GM21447 (cell line): ENCODE measurements around the gene CREB3L2.
A peak's percentile ranks its signal among the peaks of the same experiment; 100 is the strongest.
"Not testable (repeated sequence)": the region's sequence is repeated elsewhere in the genome, so short reads cannot be mapped to it uniquely, and the experiment has no call there.

Source experiments
- ATAC-seq: cut with Tn5 transposase; IDR thresholded peaks from one replicate; pipeline ENCODE4 v1.9.1; 2021; ENCODE audit not compliant: unreplicated experiment

The CREB3L2 gene, protein sequence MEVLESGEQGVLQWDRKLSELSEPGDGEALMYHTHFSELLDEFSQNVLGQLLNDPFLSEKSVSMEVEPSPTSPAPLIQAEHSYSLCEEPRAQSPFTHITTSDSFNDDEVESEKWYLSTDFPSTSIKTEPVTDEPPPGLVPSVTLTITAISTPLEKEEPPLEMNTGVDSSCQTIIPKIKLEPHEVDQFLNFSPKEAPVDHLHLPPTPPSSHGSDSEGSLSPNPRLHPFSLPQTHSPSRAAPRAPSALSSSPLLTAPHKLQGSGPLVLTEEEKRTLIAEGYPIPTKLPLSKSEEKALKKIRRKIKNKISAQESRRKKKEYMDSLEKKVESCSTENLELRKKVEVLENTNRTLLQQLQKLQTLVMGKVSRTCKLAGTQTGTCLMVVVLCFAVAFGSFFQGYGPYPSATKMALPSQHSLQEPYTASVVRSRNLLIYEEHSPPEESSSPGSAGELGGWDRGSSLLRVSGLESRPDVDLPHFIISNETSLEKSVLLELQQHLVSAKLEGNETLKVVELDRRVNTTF

GRCh38 chr7:138001529-138002095 lies at the start of gene CREB3L2:
Gene CREB3L2 (minus strand): TSS chr7:138002086. CDS start chr7:138001705, 381 bp downstream.
- peak; percentile 31 for ATAC-seq

GRCh38 chr7:138049505-138050116 lies 47.7 kb upstream of the CREB3L2 start:
- no peak for ATAC-seq

- ATAC-seq: no peak
These were observed 46.0 kb upstream of the CREB3L2 start for GRCh38 chr7:138047907-138048306.

DNA sequence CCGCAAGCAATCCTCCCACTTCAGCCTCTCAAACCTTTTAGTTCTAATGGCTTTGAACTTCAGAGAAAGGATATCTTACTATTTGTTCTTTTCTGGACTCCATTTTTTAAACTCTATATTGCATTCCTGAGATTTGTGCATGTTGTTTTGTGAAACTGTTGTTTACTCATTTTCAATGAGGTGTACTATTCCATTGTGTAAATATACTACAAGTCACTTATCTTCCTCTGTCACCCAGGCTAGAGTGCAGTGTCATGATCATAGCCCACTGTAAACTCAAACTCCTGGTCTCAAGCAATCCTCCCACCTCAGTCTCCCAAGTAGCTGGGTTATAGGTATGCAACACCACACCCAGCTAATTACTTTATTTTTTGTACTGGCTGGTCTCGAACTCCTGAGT lies 43.0 kb upstream of the CREB3L2 start:
- no peak for ATAC-seq

- ATAC-seq: not testable (repeated sequence)
These were observed 38.2 kb upstream of the CREB3L2 start for GRCh38 chr7:138040063-138040462.

GRCh38 chr7:138036135-138036534 lies 34.2 kb upstream of the CREB3L2 start:
- no peak for ATAC-seq

GRCh38 chr7:138033241-138033640 lies 31.4 kb upstream of the CREB3L2 start:
- ATAC-seq: no peak

DNA sequence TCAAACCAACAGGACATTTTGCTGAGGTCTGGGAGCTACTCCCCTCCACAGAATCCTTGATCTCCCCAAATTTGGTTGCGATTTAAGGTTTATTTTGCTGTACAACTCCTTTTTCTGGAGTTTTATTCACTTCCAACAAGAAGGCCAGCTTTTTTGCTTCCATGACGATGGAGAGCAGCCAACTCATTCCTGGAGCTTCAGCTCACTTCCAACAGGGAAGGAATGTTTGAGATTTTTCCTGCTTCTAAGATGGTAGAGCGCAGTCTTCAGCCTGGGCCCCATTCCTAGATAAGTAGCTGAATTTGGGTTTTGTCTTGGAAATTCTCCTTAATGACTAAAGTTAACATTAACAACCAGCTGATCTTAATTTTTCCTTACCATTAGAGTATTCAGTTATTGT lies 30.9 kb upstream of the CREB3L2 start:
- ATAC-seq: no peak

- ATAC-seq: peak; percentile 72
These were observed 30.3 kb upstream of the CREB3L2 start for GRCh38 chr7:138032186-138032585.

DNA sequence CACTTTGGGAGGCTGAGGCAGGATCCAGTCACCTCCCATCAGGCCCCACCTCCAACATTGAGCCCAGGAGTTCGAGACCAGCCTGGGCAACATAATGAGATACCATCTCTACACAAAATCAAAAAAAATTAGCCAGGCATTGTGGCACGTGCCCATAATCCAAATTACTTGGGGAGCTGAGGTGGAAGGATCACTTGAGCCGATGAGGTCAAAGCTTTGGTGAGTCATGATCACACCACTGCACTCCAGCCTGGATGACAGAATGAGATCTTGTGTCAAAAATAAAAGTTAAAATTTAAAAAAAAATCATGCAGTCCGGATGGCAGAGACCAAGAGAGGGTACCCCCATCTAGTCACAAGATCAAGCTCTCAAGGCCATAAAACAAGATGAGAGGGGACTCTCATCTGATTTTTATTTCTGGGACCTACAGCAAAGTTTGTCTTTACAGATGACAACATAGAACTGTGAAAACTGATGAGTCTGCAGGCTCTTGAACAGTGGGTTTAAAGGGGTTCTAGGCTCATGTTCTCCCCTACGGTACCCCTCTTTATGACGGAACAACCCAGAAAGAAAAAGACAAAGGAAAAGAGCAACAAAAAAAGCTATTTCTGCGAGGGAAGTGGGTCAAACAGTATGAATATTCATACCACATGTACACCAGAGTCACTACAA lies 28.9 kb upstream of the CREB3L2 start:
- no peak for ATAC-seq

DNA sequence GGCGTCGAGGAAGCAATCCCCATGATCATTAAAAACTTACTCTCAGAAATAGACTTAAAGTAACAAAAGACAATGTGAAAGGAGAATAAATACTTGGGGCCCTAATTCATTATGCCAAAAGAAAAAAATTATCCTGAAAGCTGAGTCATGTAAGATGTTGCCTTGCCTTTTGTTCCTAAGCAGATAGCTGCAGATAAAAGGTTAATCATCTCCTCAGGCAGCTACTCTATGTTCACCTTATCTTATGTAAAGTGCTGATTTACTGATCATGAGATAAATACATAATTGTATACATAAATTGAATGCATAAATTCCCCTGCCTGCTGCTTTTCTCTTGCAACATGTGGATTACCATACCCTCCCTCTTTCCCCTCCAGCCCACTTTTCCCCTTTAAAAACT lies 28.1 kb upstream of the CREB3L2 start:
- no peak for ATAC-seq

DNA sequence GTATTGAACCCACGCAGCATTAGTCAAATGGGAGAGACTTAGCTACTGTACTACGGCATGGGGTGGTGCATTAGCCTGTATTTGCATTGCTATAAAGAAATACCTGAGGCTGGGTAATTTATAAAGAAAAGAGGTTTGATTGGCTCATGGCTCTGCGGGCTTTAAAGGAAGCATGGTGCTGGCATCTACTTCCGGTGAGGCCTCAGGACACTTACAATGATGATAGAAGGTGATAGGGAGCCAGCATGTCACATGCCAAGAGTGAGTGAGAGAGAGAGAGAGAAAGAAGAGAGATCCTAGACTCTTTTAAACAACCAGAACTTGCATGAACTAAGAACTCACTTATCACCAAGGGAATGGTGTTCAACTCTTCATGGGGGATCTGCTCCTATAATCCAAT lies 27.2 kb upstream of the CREB3L2 start:
- no peak for ATAC-seq

DNA sequence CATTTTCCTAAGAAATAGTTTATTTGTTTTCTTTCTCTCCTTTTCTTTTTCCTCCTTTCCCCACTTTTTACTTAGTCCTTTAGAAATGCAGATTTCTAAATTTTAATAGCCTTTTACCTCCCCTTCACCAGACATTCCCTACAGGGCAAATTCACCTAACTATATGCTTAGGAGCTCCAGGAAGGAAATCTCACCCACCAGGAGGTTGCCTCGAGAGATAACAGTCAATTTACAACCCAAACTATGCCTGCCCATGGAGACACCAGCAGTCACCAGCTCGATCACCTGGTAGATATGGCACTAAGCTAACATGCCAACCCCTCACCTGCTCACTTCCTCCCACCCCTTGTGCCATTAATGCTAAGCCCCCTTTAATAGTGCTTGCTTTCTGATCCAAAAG lies 25.2 kb upstream of the CREB3L2 start:
- ATAC-seq: no peak

- ATAC-seq: no peak
These were observed 23.6 kb upstream of the CREB3L2 start for GRCh38 chr7:138025215-138026186.

DNA sequence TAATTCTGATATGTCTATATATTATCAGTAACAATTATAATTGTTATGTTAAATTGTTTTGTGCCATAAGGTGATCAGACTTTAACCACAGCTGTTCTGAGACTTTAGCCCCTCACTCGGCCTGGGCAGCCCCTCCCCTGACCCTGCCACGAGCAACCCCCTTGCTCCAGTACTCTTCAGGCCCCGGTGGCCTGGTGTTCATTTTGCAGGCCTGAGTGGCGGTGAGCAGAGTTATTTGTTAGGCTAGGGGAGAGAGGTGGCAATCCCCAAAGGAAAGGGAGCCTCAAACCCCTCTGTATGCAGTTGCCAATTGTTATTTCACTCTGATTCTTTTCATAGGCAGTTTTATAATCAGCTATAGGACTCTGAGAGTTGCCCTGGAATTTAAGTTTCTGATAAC lies 22.9 kb upstream of the CREB3L2 start:
- ATAC-seq: no peak

- ATAC-seq: no peak
These were observed 22.4 kb upstream of the CREB3L2 start for GRCh38 chr7:138024343-138024691.

GRCh38 chr7:138023618-138024342 lies 21.9 kb upstream of the CREB3L2 start:
- ATAC-seq: peak; percentile 78

- no peak for ATAC-seq
These were observed 20.0 kb upstream of the CREB3L2 start for GRCh38 chr7:138021889-138022288.

GRCh38 chr7:138017992-138018391 lies 16.1 kb upstream of the CREB3L2 start:
- ATAC-seq: no peak

- ATAC-seq: no peak
These were observed 13.2 kb upstream of the CREB3L2 start for GRCh38 chr7:138015096-138015495.
